GM20000 (cell line): ENCODE data around the gene LIPC.

Experiments
- DNase-seq: peaks from one replicate; pipeline ENCODE4 v3.0.0; 2012; ENCODE audit warnings: low spot score
- TF ChIP-seq, protein P1 (sequence below): IDR thresholded peaks from 2 replicates; pipeline ENCODE4 v1.5.1; 2012; ENCODE audit warnings: mild to moderate bottlenecking, control low read depth; ENCODE audit errors: extremely low read depth, missing control alignments

Gene LIPC

DNA sequence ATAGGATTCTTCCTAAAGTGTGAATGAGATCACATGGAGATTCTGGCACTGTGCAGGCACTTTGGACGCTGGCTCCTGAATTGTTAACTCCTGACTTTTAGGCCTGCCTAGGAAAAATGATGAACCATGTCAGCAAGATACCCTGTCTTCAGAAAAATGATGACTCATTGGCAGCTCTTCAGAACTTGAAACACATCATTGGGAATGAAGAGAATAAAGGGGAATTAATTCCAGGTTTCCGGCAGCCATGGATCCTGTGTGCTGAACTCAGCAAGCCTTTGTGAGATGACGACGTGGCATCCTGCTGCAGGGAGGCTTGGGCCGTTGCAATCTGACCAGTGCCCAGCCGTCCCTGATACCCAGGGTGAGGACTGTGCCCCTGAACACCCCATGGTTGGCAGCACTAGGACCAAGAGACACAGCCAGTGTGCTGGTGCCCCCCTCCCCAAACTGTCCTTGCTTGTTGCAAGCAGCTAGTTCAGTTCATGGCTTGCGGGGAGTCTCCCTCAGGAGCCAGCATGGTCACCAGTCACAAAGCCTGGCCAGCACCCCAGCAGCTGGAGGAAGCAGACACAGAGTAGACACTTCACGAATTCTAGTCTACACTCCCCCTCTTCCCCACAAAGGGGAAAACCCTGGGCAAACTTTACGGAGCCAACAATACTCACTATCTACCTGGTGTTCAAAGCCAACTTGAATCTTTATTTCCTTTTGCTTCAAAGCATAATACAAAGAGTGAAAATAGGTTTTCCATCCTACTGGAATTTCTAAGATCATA is 7.8 kb upstream of the LIPC start:
- DNase-seq, result no peak
- TF ChIP-seq, protein P1, sequence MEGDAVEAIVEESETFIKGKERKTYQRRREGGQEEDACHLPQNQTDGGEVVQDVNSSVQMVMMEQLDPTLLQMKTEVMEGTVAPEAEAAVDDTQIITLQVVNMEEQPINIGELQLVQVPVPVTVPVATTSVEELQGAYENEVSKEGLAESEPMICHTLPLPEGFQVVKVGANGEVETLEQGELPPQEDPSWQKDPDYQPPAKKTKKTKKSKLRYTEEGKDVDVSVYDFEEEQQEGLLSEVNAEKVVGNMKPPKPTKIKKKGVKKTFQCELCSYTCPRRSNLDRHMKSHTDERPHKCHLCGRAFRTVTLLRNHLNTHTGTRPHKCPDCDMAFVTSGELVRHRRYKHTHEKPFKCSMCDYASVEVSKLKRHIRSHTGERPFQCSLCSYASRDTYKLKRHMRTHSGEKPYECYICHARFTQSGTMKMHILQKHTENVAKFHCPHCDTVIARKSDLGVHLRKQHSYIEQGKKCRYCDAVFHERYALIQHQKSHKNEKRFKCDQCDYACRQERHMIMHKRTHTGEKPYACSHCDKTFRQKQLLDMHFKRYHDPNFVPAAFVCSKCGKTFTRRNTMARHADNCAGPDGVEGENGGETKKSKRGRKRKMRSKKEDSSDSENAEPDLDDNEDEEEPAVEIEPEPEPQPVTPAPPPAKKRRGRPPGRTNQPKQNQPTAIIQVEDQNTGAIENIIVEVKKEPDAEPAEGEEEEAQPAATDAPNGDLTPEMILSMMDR, result no peak

DNA sequence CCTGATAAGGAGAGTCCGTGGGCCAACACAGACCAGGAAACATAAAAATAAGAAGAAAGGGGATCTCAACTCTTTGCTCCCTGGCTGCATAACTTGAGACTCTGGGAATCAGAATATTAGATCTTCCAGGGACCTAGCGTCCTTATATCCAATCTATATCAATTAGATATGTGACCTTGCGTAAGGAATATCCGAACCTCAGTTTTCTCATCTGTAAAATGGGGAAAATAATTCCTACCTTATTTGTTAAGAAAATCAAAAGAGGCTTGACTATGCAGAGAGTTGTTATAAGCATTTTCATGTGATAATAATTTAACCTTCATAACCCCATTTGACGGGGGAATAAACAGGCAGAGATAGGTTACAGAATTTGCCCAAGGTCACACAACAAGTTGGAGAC is 7.1 kb upstream of the LIPC start:
- TF ChIP-seq, protein P1, result no peak
- DNase-seq, result no peak

DNA sequence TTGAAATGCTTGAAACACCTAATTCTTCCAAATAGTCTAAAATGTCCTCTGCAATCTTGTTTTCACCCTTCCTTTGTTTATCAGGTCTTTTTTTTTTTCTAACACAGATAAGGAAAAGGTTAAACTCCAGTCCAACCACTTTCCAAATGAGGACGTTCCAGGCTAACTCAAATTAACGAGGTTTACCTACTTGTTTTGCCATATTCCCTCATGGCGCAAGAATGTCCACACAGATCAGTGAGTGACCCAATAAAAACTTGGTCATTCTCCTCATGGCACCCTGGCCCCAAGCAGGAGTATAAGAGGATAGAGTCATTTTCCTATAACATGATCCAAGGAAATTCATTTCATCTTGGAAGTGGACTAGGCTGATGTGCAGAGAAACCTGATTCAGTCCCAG is 6.6 kb upstream of the LIPC start:
- TF ChIP-seq, protein P1, result no peak
- DNase-seq, result no peak

DNA sequence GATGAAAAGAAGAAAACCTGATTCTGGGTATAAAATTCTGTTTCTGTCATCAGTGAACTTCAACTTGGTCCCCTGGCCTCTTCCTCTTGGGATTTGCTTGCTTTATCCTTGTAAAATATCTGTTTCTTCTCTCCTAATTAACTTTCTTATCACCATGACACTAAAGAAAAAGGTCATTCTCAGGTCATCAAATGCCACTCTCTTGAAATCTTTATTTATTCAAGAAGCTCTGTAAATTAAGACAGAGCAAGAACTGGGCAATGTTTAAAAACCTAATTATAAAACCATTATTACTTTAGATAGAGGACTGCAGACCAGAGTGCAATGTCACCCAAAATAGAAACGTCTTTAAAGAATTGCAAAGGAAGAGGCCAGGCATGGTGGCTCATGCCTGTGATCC is 6.0 kb upstream of the LIPC start:
- TF ChIP-seq, protein P1, result no peak
- DNase-seq, result no peak

DNA sequence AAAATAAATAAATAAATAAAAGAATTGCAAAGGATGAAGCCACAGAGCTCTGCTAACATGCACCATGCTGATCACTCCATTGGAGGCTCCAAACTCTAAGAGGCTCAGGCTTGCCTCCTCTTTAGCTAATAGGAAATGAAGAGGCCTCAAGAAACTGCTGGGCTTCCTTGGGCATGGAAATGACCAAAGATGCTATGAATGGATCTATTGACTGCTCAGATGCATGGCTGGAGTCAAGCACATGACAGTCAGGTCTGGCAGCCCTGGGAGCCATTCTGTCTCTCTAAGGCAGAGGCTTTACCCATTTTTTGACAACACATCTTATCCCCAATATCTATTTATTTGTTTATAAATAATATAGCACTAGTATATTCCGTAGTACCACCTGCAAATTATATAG is 5.3 kb upstream of the LIPC start:
- DNase-seq, result no peak
- TF ChIP-seq, protein P1, result no peak

DNA sequence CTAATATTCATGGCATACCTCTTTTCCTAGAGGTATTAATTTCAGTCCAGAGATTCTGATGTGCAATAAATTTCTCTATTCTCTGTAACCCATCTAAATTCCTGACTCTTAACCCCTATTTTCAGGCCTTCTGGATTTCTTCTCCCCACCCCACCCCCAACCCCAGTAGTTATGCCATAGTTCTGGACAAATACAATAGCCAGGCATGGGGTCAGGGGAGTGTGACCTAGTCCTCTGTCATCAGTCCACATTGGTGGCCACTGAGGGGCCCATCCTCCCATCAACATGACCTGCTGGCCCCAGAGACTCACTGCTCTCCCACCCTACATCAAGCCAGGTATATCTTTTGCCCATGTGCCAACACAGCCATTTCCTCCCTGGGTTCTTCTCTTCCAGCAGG is 3.8 kb upstream of the LIPC start:
- TF ChIP-seq, protein P1, result no peak
- no peak for DNase-seq

DNA sequence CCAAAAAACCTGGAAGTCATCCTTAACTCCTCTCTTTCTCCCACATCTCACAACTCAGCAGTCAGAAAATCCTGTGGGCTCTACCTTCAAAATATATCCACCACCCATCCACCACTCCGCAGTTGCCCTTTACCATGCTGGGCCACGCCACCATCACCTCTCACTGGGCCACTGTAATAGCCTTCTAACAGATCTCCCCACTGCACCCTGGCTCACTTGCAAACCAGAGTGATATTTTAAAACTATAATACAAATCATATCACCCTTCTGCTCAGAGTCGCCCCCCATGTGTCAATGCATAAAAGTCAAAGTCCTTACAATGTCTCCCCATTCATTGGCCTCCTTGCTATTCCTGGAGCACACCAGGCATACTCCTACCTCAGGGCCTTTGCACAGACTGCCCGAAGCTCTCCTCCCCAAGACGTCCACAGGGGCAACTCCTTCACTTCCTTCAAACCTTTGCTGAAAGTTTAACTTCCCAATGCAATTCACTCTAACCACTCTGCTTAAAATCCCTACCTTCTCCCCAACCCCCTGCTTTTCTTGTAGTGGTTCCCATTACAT is 1.5 kb upstream of the LIPC start:
- TF ChIP-seq, protein P1, result no peak
- DNase-seq, result no peak
